Uterus (tissue), 2 donors: ENCODE results near the gene S1PR1.
"Not testable (repeated sequence)": the region's sequence is repeated elsewhere in the genome, so short reads cannot be mapped to it uniquely, and the experiment has no call there.

Experiments
- POLR2A ChIP-seq, 2 donors: fragments of 450-650 bp; IDR thresholded peaks; one replicate each; pipeline ENCODE4 v1.6.1; 2016; ENCODE audit warnings: antibody characterized with exemption in 2 of 2, mild to moderate bottlenecking in 1 of 2, moderate library complexity in 1 of 2
- TF ChIP-seq, protein P1 (sequence below), 4 experiments: fragments of 200-600 bp in 2 of 4; fragments of 450-650 bp in 2 of 4; sonication (generic) in 2 of 4; IDR thresholded peaks; one replicate each; pipeline ENCODE4 v1.5.1; 2016 to 2019; ENCODE audit warnings: antibody characterized with exemption in 4 of 4, mild to moderate bottlenecking in 2 of 4, moderate library complexity in 1 of 4

DNA sequence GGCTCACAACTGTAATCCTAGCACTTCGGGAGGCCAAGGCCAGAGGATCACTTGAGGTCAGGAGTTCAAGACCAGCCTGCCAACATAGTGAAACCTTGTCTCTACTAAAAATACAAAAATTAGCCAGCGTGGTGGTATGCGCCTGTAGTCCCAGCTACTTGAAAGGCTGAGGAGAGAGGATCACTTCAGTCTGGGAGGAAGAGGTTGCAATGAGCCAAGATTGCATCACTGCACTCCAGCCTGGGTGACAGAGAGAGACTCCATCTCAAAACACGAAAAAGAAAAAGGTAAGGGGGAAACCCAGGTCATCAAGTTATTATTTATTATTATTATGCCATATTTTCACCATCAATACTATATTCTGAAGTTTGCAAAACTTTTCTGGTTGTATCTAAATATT, 30.7 kb upstream of the S1PR1 start:
- TF ChIP-seq, protein P1, sequence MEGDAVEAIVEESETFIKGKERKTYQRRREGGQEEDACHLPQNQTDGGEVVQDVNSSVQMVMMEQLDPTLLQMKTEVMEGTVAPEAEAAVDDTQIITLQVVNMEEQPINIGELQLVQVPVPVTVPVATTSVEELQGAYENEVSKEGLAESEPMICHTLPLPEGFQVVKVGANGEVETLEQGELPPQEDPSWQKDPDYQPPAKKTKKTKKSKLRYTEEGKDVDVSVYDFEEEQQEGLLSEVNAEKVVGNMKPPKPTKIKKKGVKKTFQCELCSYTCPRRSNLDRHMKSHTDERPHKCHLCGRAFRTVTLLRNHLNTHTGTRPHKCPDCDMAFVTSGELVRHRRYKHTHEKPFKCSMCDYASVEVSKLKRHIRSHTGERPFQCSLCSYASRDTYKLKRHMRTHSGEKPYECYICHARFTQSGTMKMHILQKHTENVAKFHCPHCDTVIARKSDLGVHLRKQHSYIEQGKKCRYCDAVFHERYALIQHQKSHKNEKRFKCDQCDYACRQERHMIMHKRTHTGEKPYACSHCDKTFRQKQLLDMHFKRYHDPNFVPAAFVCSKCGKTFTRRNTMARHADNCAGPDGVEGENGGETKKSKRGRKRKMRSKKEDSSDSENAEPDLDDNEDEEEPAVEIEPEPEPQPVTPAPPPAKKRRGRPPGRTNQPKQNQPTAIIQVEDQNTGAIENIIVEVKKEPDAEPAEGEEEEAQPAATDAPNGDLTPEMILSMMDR (IDR thresholded peaks at IDR 0.05) = not testable (repeated sequence)
- not testable (repeated sequence) for TF ChIP-seq POLR2A (IDR thresholded peaks at IDR 0.05)
